ENCODE data around the gene PDXK.
"Not testable (repeated sequence)": the region's sequence is repeated elsewhere in the genome, so short reads cannot be mapped to it uniquely, and the experiment has no call there.

PDXK gene

DNA sequence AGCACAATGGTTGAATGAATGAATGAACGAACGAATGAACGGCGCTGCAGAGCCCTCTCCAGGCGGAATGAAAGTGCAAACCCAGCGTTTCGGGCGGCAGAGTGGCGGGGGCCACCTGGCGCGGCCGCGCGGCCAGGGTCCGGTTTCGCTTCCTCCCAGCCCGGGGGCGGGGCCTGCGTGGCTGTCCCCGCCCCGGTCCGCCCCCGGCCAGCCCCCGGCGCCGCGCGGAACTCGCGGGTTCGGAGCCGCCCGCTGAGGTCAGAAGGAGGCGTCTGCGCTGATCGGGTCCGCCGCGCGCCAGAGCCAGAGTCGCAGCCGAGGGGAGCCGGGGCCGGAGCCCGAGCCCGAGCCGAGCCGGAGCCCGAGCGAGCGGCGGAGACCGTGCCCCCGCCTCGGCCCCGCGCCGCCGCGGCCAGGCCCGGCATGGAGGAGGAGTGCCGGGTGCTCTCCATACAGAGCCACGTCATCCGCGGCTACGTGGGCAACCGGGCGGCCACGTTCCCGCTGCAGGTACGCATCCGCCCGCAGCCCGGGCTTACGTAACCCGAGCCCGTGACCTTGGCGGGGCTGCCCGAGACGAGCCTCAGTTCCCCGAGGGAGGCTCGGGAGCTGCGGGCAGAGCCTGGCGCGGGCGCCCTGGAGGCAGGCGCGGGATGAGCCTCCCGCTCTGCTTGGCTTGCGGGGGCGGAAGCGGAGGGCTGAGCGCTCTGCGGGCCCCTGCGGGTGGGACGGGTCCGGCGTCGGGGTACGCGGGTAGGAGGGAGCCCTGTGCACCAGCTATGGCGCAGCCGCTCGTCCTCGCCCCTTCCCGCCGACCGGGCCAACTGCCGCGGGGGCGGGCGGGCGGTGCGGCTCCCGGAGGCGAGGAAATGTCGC is at the start of gene PDXK:
TSS of gene PDXK (plus strand) at position 258 of the 876 bp plus-strand sequence. CDS start at position 424, 166 bp downstream.
- peak; percentile 85 for DNase-seq

DNA sequence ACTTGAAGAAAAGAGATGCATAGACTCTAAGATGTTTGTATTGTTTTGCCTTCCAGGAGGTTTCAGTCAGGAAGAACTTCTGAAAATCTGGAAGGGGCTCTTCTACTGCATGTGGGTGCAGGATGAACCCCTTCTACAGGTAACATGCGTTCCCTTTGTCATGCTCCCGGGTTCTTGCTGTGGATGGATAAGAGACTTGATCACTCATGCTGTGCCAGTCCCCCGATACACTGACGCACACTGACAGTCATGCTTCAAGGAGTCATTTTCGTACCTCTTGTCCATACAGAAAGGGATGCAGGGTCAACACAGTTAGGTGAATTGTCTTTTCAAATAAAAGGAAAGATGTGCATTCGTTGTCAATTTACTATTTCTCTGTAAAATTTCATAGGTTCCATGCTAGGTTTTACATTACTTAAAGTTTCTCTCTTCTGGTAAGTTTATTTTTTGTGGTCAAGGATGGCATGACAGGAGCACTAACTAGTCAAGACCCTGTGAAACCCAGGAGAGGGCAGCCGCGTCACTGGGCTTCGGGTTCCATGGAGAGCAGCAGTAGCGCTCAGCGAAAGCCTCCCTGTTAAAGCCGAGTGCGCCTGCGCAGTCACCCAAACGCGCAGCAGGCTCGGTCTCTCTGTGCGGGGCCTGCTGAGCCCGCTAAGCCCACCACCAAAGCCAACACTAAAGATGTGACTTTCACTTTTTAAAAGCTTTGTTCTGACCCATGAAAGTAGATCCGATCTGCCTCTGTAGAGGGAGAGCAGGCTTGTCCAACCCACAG is 48.9 kb upstream of the PDXK start:
- DNase-seq: no peak

DNA sequence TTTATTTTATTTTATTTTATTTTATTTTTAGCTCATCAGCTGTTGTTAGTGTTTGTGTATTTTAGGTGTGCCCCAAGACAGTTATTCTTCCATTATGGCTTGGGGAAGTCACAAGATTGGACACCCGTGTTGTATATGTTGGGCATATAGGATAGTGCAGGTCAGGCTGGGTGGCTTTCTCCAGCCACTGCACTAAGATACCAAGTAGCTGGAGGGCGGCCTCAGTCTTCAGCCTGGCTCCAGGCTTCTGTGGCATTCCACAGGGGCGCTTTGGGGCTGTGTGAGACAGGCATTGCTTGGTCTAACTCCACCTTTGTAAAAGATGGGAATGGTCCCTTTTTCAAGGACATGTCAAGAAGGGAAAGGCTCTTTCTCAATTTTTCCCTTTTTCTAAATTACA is 43.1 kb upstream of the PDXK start:
- DNase-seq: no peak

DNA sequence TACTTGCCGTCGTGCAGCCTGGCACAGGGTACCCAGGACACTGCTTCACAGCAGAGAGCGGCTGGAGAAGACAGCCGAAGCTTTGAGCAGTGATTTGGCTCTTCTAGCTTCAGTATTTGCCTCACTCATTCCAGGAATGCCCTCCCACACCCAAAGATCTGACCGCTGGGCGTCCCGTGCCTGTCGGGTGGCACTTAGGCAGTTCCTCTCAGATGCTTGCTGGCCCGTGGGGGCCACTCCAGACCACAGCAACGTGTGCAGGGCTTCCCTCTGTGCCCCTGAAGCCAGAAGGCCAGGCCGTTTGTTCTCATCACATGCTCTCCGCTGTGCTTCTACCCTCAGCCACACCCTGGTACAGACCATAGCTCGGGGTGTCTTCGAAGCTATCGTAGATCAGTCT is 42.5 kb upstream of the PDXK start:
- DNase-seq: no peak

DNA sequence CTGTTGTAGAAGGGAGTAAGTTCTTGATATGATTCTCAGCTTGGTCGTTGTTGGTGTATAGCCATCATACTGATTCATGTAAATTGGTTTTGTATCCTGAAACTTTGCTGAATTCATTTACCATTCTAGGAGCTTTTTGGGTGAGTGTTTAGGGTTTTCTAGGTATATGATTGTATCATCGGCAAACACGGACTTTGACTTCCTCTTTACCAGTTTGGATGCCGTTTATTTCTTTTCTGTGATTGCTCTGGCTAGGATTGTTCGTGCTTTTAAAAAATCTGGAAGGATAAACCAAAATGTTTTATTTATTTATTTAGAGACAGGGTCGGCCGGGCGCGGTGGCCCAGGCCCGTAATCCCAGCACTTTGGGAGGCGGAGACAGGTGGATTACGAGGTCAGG is 39.0 kb upstream of the PDXK start:
- DNase-seq: no peak

DNA sequence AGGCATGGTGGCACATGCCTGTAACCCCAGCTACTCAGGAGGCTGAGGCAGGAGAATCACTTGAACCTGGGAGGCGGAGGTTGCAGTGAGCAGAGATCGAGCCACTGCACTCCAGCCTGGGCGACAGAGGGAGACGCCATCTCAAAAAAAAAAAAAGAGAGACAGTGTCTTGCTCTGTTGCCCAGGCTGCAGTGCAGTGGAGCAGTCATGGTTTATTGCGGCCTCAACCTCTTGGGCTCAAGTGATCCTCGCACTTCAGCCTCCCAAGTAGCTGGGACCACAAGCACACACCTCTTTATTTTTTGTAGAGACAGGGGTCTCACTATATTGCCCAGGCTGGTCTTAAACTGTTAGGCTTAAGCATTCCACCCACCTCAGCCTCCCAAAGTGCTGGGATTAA is 38.5 kb upstream of the PDXK start:
- DNase-seq: not testable (repeated sequence)

DNA sequence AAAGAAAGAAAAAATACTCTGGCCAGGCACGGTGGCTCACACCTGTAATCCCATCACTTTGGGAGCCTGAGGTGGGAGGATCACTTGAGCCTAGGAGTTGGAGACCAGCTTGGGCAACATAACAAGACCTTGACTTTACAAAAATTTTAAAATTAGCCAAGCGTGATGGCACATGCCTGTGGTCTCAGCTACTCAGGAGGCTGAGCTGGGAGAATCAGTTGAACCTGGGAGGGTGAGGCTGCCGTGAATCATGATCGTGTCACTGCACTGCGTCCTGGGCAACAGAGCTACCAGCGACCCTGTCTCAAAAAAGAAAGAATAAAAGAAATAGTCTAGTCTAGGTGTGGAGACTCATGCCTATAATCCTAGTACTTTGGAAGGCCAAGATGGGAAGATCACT is 37.3 kb upstream of the PDXK start:
- DNase-seq: no peak

DNA sequence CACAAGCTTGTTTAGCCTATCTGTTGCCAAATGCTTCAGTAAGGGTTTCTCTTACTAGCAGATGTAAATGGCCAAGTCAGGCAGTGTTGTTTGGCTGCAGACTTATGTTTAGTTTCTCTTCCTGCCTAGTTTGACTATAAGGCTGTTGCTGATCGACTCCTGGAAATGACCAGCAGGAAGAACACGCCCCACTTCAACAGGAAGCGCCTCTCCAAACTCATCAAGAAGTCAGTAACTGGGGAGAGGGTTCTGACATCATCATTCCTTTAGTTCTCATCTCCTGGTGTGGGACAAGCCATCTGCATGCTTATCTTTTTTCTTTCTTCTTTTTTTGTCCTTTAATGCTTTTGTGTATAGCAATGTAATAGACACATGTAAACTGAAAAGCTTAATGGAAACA is 34.5 kb upstream of the PDXK start:
- no peak for DNase-seq

DNA sequence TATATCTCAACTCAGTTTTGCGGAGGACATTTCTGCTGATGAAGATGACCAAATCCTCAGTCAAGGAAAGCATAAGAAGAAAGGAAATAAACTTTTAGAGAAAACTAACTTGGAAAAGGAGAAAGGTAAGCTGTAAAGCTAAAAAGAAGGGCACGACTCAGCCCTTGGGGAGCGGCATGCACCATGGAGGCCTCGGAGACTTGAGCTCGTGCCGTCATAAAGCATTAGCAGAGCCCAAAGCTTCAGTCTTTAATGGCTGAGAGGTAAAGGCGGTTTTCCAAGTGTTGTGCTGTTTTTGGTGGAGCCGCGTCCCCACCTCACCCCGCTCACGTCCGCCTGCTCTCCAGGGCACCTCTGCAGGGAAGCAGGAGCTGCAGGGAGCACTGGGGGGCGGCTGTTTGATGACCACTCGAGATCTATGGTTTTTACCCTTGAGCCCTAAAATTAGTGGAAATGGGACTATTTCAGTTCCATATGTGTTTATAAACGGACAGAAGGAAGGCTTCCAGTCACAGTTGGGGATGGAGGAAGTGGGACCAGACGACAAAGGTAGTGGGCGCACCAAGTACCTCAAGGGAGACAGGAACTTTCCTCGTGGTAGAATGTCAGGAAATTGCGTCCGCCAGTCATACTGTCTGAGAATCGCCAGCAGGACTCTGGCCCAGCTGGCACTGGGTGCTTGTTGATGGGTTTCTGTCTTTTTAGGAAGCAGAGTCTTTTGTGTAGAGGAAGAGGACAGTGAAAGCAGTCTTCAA is 31.9 kb upstream of the PDXK start:
- no peak for DNase-seq

DNA sequence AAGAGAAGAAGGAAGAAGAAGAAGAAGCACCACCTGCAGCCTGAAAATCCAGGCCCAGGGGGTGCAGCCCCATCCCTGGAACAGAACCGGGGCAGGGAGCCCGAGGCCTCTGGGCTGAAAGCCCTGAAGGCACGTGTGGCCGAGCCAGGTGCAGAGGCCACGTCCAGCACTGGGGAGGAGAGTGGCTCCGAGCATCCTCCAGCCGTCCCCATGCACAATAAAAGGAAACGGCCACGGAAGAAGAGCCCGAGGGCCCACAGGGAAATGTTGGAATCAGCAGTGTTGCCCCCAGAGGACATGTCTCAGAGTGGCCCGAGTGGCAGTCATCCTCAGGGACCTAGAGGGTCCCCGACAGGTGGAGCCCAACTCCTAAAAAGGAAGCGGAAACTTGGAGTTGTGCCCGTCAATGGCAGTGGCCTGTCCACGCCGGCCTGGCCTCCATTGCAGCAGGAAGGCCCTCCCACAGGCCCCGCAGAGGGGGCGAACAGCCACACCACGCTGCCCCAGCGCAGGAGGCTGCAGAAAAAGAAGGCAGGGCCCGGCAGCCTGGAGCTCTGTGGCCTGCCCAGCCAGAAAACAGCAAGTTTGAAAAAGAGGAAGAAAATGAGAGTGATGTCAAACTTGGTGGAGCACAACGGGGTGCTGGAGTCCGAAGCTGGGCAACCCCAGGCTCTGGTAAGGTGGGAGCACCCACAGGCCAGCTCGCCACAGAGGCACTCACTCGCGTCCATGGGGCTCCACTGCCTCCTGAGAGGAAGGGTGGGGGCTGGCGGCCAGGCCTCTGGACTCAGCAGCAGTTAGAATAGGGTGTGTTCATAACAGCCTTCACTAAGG is 31.1 kb upstream of the PDXK start:
- no peak for DNase-seq

DNA sequence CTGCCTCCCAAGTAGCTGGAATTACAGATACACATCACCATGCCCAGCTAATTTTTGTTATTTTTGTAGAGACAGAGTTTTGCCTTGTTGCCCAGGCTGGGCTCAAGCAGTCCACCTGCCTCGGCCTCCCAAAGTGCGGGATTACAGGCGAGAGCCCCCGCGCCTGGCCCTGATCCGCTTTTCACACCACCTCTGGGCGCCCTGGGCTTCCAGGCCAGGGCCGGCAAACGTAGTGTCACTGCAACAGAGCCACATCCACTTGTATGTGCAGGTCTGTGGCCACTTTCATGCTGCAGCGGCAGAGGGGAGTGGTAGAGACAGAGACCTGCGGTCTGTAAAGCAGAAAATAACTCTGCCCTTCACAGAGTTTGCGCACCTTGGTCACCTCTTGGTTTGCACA is 30.0 kb upstream of the PDXK start:
- DNase-seq: no peak

DNA sequence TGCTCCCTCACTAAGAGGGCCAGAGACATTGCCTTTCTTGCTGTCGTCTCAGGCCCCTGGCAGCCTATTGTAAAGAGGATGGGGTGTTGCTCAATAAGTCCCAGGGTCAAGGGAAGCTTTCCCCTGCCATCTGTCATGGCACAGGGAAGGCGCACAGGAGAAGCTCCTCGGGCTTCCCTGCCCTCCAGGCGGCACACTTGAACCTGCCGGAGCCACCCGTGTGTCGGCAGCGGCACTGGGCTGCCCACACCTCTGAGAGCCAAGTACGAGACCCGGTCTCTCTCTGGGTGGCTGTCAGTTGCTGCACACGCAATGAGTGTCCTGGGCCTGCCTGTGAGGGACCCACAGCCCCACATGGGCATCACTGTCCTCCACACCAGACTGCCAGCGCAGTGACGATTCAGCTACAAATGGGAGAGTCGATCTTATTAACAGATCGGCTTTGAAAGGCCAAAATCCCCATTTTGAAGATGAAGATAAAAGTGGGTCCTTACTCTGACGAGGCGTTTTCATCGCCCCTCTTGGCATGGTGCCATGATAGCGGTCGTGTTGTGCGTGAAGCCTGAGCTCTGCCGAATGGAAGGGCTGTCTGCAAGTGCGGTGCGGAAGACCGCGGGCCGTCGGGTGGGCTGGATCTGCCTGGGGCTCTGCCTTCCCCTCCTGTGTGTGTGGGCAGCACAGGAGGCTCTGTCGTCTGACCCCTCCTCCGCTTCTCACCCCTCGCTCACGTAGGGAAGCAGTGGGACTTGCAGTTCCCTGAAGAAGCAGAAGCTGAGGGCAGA is 29.2 kb upstream of the PDXK start:
- no peak for DNase-seq

DNA sequence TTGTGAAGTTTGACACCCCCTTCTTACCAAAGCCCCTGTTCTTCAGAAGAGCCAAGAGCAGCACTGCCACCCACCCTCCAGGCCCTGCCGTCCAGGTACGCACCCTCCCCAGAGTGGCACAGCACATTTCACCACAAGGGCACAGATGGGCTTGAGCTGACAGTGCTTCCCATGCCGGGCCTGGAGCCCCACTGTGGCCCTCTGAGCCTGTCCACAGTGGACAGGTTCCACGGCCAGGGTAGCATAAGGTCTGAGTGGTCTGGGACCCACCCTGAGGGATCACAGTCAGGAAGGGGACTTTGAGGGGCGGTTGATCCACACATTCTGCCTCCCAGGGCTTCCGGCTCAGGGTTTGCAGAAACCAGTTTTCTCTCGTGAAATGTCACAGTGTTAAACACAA is 28.6 kb upstream of the PDXK start:
- DNase-seq: no peak

DNA sequence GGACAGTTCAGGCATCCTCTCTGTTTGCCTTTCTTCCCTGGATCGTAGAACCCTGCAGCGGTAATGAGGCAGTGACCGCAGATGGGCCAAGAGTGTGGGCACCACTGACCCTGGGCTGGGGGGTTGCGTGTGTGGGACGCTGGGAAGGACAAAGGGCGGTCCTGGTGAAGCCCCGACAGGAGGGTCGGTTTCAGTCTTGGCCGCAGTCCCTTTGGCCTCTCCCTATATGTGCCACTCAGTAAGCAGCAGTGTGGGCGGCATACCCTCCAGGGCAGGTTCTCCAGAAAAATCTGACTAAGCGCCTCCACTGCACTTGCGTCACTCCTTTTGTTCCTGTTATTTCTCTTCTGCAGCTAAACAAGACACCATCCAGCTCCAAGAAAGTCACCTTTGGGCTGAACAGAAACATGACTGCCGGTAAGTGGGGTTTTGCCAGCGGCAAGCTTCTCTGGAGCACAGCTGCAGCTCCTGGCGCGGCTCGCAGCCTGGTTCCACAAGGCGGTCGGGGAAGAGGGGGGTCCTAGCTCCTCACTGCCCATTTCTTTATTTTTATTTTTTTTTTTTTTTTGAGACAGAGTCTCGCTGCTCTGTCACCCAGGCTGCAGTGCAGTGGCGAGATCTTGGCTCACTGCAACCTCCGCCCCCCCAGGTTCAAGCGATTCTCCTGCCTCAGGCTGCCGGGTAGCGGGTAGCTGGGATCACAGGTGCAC is 27.7 kb upstream of the PDXK start:
- DNase-seq: no peak

DNA sequence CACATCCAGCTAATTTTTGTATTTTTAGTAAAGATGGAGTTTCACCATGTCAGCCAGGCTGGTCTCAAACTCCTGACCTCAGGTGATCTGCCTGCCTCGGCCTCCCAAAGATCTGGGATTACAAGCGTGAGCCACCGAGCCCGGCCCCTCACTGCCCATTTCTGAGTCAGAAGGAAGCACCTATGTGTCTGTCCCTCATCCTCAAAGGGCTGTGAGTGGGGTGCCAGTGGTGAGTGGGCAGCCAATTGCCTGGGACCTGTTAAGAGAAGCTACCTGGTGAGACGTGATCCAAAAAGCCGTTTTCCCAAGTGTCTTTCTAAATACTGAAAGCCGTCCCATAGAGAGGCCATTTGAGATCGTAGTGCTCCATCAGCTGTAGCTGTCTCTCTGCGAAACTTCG is 27.1 kb upstream of the PDXK start:
- DNase-seq: no peak

DNA sequence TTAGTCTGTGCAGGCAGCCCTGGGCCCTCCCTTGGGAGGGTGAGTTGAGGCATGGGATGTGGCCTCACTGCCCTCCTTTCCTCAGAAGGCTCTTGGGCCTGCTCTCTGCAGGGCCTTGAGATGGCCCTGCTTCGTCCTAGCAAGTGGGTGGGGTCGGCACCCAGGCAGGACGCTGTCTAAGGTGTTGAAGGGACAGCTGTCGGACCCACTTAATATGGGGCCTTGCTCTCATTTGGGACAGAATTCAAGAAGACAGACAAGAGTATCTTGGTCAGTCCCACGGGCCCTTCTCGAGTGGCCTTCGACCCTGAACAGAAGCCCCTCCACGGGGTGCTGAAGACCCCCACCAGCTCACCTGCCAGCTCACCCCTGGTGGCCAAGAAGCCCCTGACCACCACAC is 26.0 kb upstream of the PDXK start:
- no peak for DNase-seq

DNA sequence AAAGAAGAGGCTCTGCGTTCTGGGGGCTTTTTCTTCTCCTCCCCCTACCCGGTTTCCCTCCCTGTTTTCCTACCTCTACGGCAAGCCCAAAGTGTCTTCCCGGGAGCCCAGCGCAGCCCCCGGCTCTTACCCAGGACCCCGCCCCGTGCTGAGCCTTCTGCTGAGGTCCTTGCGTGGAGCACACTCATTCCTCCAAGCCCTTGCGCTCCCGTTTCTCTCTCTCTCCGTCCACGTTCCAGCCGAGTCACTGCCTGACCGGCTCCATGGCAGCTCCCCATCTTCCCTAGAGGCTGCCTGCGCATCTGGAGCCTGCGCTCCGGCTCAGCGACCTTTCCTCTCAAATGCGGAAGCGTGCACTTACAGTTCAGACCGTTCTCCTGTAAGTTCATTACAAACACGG is 24.9 kb upstream of the PDXK start:
- DNase-seq: no peak

DNA sequence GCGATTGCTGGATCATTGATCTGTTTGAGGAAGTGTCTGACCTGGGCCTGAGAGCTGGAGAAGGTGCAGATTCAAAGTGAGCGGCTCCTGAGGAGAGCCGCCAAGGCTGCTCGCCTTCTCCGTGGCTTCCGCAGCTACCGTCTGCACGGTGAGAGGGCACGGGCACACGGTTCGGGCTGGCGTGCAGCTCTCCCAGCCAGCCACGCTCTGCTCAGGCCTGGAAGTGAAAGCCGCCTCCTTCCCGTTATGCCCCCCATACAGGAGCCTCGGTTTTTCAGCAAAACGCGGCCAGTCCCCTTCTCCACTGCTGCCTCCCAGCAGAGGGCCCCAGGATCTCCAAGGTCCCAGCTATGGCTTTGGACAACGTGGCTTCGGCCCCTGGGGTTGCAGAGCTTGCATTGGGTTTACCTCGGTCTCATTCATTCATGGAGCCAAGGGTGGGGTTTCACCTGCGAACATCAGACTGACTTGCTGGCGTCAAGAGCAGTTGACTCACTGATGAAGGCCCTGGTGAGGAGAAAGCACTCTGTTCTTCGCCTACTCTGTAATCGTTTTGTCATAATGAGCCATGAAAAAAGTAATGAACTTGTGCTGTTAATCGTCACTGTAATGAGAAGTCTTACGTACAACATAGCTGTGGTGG is 24.4 kb upstream of the PDXK start:
- no peak for DNase-seq

DNA sequence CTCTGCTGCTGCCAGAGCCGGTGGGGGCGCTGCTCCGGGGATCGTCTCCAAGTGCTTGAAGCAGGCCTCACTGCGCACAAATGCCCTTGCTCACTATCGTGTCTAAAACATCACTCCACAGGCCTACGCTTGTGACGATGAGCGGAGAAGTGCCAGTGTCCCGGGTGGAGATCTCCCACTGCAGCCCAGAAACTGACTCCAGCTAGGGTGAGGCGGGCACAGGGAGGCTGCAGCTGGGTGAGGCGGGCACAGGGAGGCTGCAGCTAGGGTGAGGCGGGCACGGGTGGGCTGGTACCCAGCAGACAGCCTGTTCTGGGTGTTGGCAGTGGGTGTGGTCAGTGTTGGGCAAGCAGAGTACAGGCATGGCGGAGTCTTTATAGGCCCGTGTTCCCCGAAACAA is 22.7 kb upstream of the PDXK start:
- no peak for DNase-seq

Data from activated CD4-positive, alpha-beta T cell treated with anti-CD3 and anti-CD28 coated beads, Interleukin-2, amount 50 U/mL, for 16 hours (primary cell).